Measurements from ENCODE around the gene CHID1. TPM values are rescaled to one million over a fixed set of nuclear protein-coding genes. Genes with fewer than 3 reads are reported as not detected.

Gene CHID1
- total RNA-seq, 1 donor from 2014 or later: 69.4 TPM

DNA sequence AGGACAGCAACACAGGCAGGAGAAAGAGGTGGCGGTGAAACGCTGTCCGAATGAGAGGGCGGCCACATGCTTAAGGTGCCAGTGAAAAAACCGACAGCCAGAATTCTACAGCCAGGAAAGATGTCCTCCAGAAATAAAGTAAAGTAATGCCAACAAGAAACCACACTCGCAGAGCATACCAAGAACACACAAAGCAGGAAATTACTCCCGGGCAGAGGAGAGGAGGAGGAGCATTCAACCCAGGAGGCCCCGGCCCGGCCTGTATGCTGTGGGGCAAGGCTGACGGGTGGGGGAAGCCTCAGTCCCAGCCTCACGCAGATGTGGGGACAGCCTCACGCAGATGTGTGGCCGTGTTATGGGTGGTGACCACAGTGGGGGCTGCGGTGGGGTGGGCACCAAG lies 28.0 kb downstream of the CHID1 start:
- DNase-seq (ENCODE audit: low spot score in 2 of 2): no peak
- TF ChIP-seq, protein P1, sequence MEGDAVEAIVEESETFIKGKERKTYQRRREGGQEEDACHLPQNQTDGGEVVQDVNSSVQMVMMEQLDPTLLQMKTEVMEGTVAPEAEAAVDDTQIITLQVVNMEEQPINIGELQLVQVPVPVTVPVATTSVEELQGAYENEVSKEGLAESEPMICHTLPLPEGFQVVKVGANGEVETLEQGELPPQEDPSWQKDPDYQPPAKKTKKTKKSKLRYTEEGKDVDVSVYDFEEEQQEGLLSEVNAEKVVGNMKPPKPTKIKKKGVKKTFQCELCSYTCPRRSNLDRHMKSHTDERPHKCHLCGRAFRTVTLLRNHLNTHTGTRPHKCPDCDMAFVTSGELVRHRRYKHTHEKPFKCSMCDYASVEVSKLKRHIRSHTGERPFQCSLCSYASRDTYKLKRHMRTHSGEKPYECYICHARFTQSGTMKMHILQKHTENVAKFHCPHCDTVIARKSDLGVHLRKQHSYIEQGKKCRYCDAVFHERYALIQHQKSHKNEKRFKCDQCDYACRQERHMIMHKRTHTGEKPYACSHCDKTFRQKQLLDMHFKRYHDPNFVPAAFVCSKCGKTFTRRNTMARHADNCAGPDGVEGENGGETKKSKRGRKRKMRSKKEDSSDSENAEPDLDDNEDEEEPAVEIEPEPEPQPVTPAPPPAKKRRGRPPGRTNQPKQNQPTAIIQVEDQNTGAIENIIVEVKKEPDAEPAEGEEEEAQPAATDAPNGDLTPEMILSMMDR (IDR thresholded peaks at IDR 0.05): no peak

DNA sequence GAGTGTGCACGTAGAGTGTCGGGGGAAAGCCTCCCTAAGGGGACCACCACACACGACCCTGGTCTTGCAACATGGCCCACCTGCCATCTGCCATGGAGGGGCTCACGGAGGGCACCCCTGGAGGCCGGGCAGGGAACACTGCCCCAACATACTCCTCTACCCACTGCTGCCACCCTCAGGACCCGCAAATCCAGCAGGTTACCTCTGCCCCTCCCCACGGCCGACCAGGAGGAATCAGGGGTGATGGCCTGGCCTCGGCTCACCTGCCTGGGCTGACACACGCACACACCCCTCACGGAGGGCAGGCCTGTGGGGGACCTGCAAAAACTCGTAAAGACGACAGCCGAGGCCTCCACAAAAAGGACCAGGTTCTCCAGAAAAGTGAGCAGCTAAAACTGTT lies 30.2 kb downstream of the CHID1 start:
- Histone ChIP-seq H3K4me3 (no peak overlapping the region), H3K4me1 (no peaks in the 10 kb centered on the region), H3K27ac (no peak overlapping the region), H3K36me3 (peaks cover 16 to 21% of the 10 kb centered on the region in 2 donors), H3K27me3 (no peaks in the 10 kb centered on the region), H3K9me3 (no peaks in the 10 kb centered on the region)
- DNase-seq (ENCODE audit: low spot score in 2 of 2): no peak
- intact Hi-C loops (cut with DNase I): no loop called here
- TF ChIP-seq, protein P1 (IDR thresholded peaks at IDR 0.05): no peak

More for the DNA sequence above, 28.0 kb downstream of the CHID1 start:
- Histone ChIP-seq H3K4me1 (no peaks in the 10 kb centered on the region), H3K27me3 (no peaks in the 10 kb centered on the region), H3K4me3 (no peak overlapping the region), H3K9me3 (no peaks in the 10 kb centered on the region), H3K27ac (no peak overlapping the region), H3K36me3 (peaks cover 22 to 31% of the 10 kb centered on the region in 2 donors)
- intact Hi-C loops (cut with DNase I): no loop called here

DNA sequence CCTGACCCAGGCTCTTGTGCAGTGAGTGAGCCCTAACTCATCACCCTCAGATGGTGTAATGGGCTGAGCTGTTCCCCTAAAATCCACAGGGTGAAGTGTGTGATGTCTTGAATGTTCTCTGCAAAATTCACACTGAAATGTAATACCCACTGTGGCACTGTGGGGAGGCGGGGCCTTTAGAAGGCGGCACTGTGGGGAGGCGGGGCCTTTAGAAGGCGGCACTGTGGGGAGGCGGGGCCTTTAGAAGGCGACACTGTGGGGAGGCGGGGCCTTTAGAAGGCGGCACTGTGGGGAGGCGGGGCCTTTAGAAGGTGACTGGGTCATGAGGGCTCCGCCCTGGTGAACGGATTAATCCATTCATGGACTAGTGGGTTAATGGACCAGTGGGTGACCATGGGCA lies 33.0 kb downstream of the CHID1 start:
- no peak overlapping the region for H3K27ac ChIP-seq
- no peaks in the 10 kb centered on the region for H3K27me3 ChIP-seq
- H3K9me3 ChIP-seq: no peaks in the 10 kb centered on the region
- TF ChIP-seq, protein P1 (IDR thresholded peaks at IDR 0.05): no peak
- intact Hi-C loops (cut with DNase I): no loop called here
- peaks cover 8 to 14% of the 10 kb centered on the region in 2 donors for H3K36me3 ChIP-seq
- H3K4me1 ChIP-seq: no peaks in the 10 kb centered on the region
- DNase-seq (ENCODE audit: low spot score in 2 of 2): no peak
- H3K4me3 ChIP-seq: no peak overlapping the region

DNA sequence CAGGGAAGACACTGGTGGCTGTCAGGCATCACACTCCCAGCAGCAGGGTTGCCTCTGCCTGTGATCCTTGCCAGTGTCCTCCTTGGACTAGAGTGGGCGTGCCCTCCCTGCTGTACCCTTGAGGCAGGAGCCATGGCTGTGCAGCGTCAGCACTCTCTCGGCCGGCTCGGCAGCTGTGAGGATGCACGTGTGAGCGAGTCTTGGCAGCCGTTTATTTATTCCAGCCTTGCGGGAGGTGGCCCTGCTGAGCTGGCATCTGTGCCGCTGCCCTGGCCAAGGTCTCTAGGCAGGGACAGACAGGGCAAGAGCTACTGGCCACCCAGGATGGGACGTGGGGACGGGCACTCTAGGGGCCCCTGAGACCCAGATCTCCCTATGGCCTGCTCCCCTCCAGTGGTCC lies 34.1 kb downstream of the CHID1 start:
- H3K27me3 ChIP-seq: no peaks in the 10 kb centered on the region
- peaks cover 5 to 8% of the 10 kb centered on the region in 2 donors for H3K36me3 ChIP-seq
- intact Hi-C loops (cut with DNase I): no loop called here
- no peaks in the 10 kb centered on the region for H3K4me1 ChIP-seq
- H3K4me3 ChIP-seq: no peak overlapping the region
- no peak for DNase-seq (ENCODE audit: low spot score in 2 of 2)
- H3K27ac ChIP-seq: no peak overlapping the region
- no peaks in the 10 kb centered on the region for H3K9me3 ChIP-seq
- TF ChIP-seq, protein P1 (IDR thresholded peaks at IDR 0.05): no peak

DNA sequence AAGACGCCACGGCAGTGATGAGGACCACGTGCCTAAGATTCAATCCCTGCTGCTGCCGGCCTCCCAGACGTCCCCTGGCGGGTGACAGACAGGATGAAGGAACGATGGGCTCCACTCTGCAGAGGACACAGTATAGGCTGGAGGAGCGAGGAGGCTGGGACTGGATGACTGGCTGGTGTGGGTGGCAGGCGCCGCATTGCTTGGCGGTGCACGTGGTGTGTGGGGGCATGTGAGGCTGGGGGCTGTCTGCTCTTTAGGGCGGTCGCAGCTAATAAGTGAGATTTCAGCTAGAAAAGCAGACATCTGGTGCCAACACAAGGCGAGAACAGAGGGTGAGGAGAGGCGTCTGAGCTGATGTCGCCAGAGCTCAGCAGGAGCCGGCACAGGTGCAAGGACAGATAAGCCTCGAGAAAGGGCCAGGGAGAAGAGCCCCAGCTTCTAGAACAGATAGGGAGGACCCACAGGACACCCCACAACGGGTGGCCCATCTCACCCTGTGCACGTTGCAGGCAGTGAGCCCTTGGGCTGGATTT lies 34.8 kb downstream of the CHID1 start:
- H3K4me1 ChIP-seq: no peaks in the 10 kb centered on the region

More for the DNA sequence above, 34.8 kb downstream of the CHID1 start:
- Histone ChIP-seq H3K27me3 (no peaks in the 10 kb centered on the region), H3K36me3 (peaks cover 4 to 8% of the 10 kb centered on the region in 2 donors), H3K9me3 (no peaks in the 10 kb centered on the region), H3K4me3 (no peak overlapping the region), H3K27ac (no peak overlapping the region)
- no peak for DNase-seq (ENCODE audit: low spot score in 2 of 2)
- intact Hi-C loops (cut with DNase I): no loop called here
- TF ChIP-seq, protein P1 (IDR thresholded peaks at IDR 0.05): no peak

All from ascending aorta (tissue), 2 donors.